ENCODE results near the gene A4GALT.
"Not testable (repeated sequence)": the region's sequence is repeated elsewhere in the genome, so short reads cannot be mapped to it uniquely, and the experiment has no call there.

A4GALT gene

DNA sequence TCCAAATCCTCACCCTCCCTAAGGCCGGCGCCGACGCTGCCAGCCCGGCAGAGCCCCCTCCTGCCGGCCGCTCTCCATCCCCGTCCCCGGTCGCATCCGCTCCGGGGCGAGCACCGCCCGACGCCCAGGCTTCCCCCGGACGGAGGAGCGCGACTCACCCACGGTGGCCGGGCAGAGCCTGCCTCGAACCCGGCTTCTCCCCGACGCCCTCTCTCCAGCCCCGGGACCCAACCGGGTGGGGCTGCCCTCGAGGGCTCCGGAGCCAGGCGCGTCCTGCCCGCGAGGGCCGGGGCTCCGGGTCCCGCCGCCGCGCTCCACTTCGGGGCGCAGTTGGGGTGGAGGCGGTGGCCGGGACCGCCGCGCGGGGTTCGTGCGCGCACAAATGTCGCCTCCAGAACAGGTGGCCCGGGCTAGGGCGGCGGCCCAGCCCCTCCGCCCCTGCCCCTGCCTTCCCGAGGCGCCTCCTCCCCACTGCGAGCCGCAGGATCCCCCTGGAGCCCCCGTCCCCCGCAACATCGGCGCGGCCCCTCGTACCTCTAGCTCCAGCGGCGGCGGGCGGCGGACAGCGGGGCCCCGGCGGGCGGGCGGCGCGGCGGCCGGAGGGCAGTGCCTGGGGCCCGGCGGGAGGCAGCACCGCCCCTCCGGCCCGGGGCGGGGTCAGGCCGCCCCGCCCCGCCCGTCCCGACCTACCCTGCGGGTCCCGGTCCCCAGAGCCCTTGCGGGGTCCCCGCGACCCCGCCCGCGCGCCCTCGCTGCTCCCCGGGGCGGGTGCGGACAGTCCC, at the start of gene A4GALT:
A4GALT (minus strand) TSS at position 608 of the 782 bp plus-strand sequence. CDS start 26,919 bp downstream, outside the sequence.
- DNase-seq: no peak

- no peak for DNase-seq
These were observed 49.7 kb upstream of the A4GALT start for GRCh38 chr22:42770448-42770726.

GRCh38 chr22:42769574-42770447, 49.1 kb upstream of the A4GALT start:
- DNase-seq: no peak

DNA sequence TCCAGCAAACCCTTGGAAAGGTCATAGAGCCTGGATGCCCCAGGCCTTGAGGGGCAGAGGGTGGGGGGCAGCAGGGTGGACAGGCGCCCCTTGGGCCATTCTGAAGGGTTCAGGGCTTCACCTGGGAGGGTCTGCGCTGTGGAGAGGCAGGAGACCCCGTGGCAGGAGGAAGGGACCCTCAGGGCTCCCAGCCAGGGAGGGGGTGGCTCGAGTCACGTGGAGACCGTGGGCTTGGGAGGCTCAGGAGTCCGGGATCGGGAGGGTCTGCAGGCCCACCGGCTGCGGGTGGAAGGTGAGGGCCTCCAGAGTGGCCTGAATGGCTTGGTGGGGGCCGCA, 48.5 kb upstream of the A4GALT start:
- no peak for DNase-seq

DNA sequence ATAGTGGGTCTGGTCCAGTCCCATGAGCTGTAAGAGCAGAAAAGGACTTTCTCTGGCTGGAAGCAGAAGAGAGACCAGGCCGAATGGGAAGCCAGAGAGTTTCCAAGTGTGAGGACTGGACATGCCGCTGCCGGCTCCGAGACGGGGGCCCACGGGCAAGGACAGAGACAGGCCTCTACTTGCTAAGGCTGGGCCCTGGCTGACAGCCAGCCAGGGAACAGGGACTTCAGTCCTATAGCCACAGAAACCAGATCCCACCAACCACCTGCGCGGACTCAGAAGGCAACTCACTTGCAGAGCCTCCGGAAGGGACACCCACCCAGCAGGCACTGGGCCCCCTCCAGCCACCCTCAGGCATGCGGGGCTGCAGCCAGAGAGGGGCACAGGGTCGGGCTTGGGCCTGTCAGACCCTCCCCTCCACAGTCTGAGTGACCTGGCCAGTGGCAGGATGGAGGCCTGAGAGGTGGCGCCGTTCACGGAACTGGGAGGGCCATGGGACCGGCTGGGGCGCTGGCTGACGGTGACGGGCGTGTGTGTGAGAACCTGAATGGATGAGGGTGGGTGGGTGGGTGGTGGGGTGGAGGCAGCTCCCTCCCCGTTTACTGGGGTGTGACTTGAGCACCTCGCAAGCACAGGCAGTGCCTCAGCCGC, 47.8 kb upstream of the A4GALT start:
- DNase-seq: no peak

GRCh38 chr22:42766860-42767259, 46.2 kb upstream of the A4GALT start:
- no peak for DNase-seq

DNA sequence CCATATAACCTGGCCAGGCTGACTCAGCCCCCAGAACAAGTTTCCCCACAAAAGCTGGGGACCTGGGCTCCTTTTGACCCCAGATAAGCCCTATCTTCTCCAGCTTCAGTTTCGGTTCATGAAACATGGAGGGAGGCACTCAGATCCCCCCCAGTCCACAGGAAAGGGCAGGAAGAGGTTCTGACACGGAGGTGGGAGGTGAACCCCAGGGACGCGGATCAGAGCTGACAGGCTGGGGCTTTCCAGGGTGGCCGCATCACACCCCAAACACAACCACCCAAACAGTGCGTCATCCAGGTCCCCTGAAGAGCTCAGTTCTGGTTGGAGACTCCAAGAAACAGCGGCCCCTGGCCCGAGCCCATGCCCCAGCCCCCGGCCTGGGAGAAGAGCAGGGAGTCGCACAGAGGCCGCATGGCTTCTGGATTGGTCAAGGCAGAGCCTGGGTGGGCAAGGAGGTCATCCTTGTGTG, 44.3 kb upstream of the A4GALT start:
- no peak for DNase-seq

DNA sequence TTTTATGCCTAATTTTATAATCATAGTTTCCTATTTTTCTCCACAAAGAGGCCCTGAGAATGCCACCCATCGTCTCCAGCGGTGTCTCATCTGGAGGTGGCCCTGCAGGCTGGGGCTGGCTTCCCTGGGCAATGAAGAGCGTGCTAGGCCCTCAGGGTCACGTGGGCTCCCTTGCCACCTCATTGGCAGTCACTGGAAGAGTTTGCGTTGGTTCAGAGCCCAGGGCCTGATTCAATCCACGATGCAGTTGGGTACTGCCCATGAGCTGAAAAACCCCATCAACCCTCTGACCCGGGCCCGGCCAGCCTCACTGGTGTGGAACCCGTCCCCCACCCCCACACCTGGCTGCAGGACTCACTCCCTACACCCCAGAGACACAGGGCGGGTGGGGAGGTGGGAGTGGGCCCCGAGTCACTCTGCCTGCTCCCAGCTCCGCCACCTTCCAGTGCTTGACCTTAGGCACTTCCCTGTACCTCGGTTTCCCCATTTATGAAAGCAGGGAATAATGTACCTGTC, 43.4 kb upstream of the A4GALT start:
- no peak for DNase-seq

DNA sequence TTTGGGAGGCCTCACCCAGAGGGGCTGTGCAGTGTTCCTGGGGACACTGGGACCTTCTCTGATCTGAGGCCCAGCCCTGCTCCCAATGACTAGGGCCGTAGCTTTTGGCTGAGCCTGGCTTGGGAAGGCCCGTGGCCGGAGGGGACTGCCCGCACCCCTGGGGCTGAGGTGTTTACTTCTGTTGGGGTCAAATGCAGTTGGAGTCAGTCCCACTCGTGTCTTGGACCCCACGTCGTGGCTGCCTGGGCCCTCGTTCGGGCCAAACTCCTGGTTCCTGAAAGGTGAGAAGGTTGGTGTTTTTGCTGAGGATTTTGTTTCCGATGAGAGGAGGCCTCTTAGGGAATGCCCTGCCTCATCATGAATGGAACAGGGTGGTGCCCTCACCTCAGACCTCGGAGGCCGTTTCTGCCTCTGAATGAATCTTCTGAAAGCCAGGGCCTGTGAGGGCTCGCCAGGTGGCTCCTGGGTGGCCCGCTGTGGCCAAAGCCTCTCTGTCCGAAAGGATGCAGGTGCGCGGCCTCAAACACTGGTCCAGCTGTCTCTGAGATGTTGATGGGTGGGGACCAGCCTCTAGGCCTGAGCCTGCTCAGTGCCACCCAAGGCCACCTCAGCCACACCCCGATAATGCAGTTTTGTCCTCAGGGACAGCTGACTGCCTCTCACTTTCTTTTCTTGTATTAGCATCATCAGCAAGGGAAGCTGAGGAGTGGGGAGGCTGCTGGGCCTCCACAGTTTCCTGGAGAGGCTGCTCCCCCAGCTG, 40.3 kb upstream of the A4GALT start:
- DNase-seq: no peak

DNA sequence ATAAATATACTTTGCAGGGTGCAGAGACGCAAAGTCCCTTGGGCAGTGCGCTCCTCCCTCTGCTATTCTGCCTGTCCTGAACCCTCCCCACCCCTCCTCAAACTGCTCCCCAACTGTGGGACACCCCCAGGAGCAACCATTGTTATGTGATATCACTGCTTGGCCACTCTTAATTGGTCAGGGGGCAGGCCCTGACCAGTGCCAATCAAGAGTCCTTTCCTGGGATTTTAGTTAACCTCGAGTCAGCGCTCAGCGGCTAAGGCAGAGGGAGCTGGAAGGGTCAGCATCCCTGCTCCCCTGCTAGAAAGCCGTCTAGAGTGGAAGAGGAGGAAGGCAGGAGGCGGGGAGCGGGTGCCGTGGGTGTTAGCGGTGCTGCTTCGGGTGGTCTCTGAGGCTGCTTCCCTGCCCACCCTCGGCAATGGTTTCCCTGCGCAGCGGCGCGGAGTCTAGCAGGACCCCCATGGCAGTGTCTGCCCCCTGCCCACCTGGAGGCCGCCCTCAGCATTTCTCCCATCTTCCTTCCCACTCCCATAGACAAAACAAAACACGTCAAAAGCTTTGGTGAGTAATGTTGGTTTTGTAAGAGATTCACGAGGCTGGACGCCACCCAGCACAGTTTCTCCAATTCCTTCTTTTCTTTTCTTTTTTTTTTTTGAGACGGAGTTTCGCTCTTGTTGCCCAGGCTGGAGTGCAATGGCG, 38.4 kb upstream of the A4GALT start:
- DNase-seq: no peak

- not testable (repeated sequence) for DNase-seq
These were observed 34.9 kb upstream of the A4GALT start for GRCh38 chr22:42755553-42755952.

GRCh38 chr22:42755121-42755520, 34.5 kb upstream of the A4GALT start:
- not testable (repeated sequence) for DNase-seq

DNA sequence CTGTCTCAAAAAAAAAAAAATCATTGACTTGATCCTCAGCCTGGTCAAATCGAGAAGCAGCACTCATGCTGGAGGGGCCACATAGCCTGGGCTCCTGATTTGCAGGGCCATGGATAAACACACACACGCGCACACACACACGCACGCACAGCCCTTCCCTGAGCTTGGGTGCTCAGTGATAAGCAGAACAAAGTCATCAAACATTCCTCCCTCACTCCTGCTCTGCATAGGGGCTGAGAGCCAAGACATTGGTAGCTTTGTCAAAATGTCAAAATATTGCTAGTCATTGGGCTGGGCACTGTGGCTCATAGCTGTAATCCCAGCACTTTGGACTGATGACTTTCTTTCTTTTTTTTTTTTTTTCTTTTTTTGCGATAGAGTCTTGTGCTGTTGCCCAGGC, 34.0 kb upstream of the A4GALT start:
- DNase-seq: no peak

GRCh38 chr22:42752912-42753311, 32.2 kb upstream of the A4GALT start:
- DNase-seq: no peak

DNA sequence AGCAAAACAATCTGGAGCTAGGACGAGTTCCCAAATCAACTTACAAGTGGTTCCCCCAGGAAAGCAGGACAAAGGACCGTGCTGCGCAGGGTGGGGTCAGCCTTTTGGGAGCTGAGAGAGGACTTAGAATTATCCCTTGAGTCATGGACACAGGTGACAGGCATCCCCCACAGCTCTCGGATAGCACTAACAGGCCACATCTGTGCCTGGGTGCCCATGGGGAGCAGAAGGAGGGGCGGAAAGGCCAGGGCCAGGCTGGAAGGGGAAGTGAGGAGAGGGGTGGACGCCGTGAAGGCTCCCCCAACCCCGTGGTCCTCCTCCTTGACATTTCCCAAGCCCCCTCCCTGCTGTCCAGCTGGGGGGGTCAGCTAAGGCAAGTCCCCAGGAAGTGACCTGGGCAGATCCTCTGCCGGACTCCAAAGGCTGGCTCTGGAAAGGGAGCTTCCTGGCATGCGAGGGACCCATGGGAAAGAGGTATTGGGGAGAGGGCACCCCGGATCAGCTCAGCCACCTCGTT, 31.6 kb upstream of the A4GALT start:
- no peak for DNase-seq

- not testable (repeated sequence) for DNase-seq
These were observed 29.8 kb upstream of the A4GALT start for GRCh38 chr22:42750421-42750820.

- DNase-seq: peak; percentile 17
These were observed 27.2 kb upstream of the A4GALT start for GRCh38 chr22:42747701-42748513.

DNA sequence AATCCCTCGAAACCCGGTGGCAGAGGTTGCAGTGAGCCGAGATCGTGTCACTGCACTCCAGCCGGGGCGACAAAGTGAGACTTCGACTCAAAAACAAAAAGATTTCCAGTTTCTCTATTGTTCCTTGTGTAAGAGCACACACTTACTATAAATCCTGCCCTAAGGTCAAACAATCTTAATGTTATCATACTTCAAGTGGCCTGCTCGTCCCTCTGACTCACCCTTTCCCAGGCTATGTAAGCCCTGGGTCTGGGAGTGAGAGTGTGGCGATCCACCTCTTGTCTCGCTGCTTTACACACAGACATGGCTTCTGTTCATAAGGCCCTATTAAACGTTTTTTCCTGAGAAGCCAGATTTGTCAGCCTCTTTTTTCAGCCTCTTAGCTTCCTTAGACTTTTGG, 24.4 kb upstream of the A4GALT start:
- DNase-seq: no peak

GRCh38 chr22:42743501-42743991, 22.9 kb upstream of the A4GALT start:
- no peak for DNase-seq

GRCh38 chr22:42742940-42743339, 22.3 kb upstream of the A4GALT start:
- no peak for DNase-seq

DNA sequence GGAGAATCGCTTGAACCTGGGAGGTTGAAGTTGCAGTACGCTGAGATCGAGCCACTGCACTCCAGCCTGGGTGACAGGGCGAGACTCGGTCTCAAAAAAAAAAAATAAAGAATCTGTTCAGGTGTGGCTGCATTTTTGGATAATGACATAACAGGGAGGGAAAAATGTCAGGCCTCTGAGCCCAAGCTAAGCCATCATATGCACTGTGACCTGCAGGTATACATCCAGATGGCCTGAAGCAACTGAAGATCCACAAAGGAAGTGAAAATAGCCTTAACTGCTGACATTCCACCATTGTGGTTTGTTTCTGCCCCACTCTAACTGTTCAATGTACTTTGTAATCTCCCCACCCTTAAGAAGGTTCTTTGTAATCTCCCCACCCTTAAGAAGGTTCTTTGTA, 19.6 kb upstream of the A4GALT start:
- not testable (repeated sequence) for DNase-seq

Measured in NCI-H446 treated with DMSO at 0.1 percent for 48 hours (cell line).